Activated T-helper 1 cell treated with anti-CD3 and anti-CD28 coated beads, Interleukin-12 subunit alpha, Interleukin-12 subunit beta, Interleukin-2, Interleukin-4 antibody, amounts not matched to agents 30 ng/mL and 10 ng/mL and 1 ng/mL, durations not matched to agents 14 hours and 24 hours and 36 hours (primary cell): ENCODE measurements around the gene IL6R. TPM values are rescaled to one million over a fixed set of nuclear protein-coding genes. Genes with fewer than 3 reads are reported as not detected.

Experiments used
- DNase-seq: peaks from one replicate; pipeline ENCODE4 v3.0.0; 2021; ENCODE audit warnings: low spot score
- H3K27ac Mint-ChIP-seq: one replicate; pipeline ENCODE4 v1.8.0; 2021; ENCODE audit warnings: mild to moderate bottlenecking, mixed read lengths
- H3K27me3 Mint-ChIP-seq: one replicate; pipeline ENCODE4 v1.8.0; 2022; ENCODE audit warnings: mild to moderate bottlenecking, moderate library complexity, mixed read lengths; ENCODE audit not compliant: insufficient read depth
- H3K36me3 Mint-ChIP-seq: one replicate; pipeline ENCODE4 v1.8.0; 2021; ENCODE audit warnings: low read depth, mixed read lengths
- H3K4me1 Mint-ChIP-seq: one replicate; pipeline ENCODE4 v1.8.0; 2021; ENCODE audit warnings: low read depth, mixed read lengths
- H3K4me3 Mint-ChIP-seq: one replicate; pipeline ENCODE4 v1.8.0; 2021; ENCODE audit warnings: mild to moderate bottlenecking, moderate library complexity, mixed read lengths
- H3K9me3 Mint-ChIP-seq: one replicate; pipeline ENCODE4 v1.8.0; 2021; ENCODE audit warnings: mixed read lengths
- intact Hi-C: fragments of 100-400 bp; cut with micrococcal nuclease; formaldehyde crosslinking; loops from one replicate; pipeline ENCODE4 v1.15.1; 2024
- total RNA-seq: library from RNA; stranded (reverse); gene quantifications from 2 replicates; pipeline ENCODE4 v1.2.3, GENCODE V29; 2022

Gene IL6R
- total RNA-seq, 1 donor from 2014 or later = 5.0 TPM

DNA sequence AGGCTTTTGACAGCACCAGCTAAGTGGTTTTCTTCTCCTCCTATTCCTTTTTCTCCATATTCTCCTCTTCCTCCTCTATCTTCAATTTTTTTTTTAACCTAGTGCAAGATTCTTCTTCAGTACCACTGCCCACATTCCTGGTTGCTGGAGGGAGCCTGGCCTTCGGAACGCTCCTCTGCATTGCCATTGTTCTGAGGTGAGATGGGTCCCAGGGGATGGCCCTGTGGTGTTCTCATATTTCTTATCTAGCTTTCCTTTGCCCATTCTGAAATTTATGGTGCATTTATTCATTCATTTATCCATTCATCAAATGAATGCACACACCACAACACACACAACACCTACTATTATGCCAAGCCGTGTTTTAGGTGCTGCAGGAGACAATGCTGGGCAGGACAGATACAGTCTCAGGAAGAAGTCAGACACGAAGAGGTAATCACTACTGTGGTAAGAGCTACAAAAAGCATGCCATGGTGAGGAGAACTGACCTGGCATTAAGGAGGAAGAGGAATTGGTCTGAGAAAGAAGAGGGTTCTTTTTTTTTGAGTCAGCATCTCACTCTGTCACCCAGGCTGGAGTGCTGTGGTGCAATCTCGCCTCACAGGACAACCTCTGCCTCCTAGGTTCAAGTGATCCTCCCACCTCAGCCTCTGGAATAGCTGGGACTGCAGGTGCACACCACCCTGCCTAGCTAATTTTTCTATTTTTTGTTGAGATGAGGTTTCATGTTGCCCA, 49.4 kb downstream of the IL6R start:
- H3K4me3 Mint-ChIP-seq = no peak overlapping the region
- no peak for DNase-seq
- H3K9me3 Mint-ChIP-seq = no peaks in the 10 kb centered on the region
- H3K36me3 Mint-ChIP-seq = peaks cover 29% of the 10 kb centered on the region
- no peak overlapping the region for H3K27ac Mint-ChIP-seq
- peaks cover 25% of the 10 kb centered on the region for H3K4me1 Mint-ChIP-seq
- peaks cover 28% of the 10 kb centered on the region for H3K27me3 Mint-ChIP-seq
- intact Hi-C loops = loop anchor here (2.0 kb wide), 1 partner anchor 16 kb away; no protein-coding TSS in a partner anchor

DNA sequence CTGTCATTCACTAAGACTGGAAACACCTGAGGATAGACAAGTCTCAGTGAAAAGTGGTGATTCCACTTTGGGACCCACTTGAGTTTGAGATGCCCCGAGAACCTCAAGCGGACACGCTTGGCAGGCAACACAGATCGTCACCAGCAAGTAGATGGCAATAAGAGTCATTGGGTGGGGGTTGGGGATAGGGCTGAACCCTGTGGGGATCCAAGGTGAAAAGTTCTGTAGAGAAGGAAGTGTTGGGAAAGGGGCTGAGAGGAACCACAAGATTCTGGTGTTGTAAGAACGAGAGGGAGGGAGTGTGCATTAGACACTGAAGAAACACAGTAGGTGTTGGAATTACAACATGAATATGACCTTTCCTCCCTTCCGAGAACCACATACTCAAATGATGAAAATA, 51.5 kb downstream of the IL6R start:
- intact Hi-C loops = no loop called here
- Mint-ChIP-seq H3K4me1 (peaks cover 33% of the 10 kb centered on the region), H3K9me3 (no peaks in the 10 kb centered on the region), H3K36me3 (peaks cover 23% of the 10 kb centered on the region), H3K27ac (no peak overlapping the region), H3K4me3 (no peak overlapping the region), H3K27me3 (peaks cover 16% of the 10 kb centered on the region)
- no peak for DNase-seq

- Mint-ChIP-seq H3K36me3 (peaks cover 16% of the 10 kb centered on the region), H3K27me3 (peaks cover 5% of the 10 kb centered on the region), H3K4me1 (peaks cover 38% of the 10 kb centered on the region), H3K4me3 (no peak overlapping the region), H3K9me3 (no peaks in the 10 kb centered on the region), H3K27ac (no peak overlapping the region)
- no peak for DNase-seq
- intact Hi-C loops = no loop called here
Observed at GRCh38 chr1:154459080-154459479, 53.9 kb downstream of the IL6R start.

GRCh38 chr1:154460695-154461260, 55.6 kb downstream of the IL6R start:
- no peaks in the 10 kb centered on the region for H3K9me3 Mint-ChIP-seq
- intact Hi-C loops = loop anchor here (10.0 kb wide), 1 partner anchor 276 kb away; no protein-coding TSS in a partner anchor
- H3K36me3 Mint-ChIP-seq = peaks cover 8% of the 10 kb centered on the region
- H3K27ac Mint-ChIP-seq = no peak overlapping the region
- no peak overlapping the region for H3K4me3 Mint-ChIP-seq
- peaks cover 5% of the 10 kb centered on the region for H3K27me3 Mint-ChIP-seq
- H3K4me1 Mint-ChIP-seq = peaks cover 41% of the 10 kb centered on the region
- no peak for DNase-seq

DNA sequence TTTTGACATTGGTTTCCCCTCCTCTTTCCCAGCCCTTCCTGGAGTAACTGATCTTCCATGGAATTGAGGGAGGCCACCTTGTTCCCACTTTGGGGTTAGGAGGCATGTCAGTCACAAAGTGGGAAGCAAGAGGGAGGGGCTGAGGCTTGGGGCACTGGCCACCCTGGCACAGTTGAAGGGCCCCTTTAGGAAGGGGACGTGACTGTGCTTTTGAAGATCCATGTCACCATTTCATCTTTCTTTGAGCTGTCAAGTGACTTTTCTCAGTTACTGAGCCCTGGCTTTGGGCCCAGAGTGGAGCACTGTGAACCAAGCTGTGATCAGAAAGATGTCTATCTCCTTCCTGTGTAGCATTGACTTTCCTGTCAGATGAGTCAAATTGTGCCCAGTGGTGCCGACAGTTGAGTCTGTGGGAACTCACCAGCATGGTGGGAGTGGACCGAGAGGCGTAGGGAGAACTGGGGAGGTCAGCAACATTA, 58.4 kb downstream of the IL6R start:
- Mint-ChIP-seq H3K4me3 (peak overlapping the region; percentile 58), H3K27me3 (peaks cover 3% of the 10 kb centered on the region), H3K9me3 (no peaks in the 10 kb centered on the region), H3K27ac (peak overlapping the region; percentile 81), H3K4me1 (peaks cover 65% of the 10 kb centered on the region), H3K36me3 (peaks cover 7% of the 10 kb centered on the region)
- intact Hi-C loops = loop anchor here (1.0 to 10.0 kb wide), 4 partner anchors 24 to 279 kb away; no protein-coding TSS in a partner anchor
- DNase-seq = peak; percentile 67

DNA sequence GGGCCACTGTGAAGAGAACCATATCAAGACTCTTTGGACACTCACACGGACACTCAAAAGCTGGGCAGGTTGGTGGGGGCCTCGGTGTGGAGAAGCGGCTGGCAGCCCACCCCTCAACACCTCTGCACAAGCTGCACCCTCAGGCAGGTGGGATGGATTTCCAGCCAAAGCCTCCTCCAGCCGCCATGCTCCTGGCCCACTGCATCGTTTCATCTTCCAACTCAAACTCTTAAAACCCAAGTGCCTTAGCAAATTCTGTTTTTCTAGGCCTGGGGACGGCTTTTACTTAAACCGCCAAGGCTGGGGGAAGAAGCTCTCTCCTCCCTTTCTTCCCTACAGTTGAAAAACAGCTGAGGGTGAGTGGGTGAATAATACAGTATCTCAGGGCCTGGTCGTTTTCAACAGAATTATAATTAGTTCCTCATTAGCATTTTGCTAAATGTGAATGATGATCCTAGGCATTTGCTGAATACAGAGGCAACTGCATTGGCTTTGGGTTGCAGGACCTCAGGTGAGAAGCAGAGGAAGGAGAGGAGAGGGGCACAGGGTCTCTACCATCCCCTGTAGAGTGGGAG, 60.6 kb downstream of the IL6R start:
- intact Hi-C loops = loop anchor here (10.0 kb wide), 1 partner anchor 281 kb away; no protein-coding TSS in a partner anchor
- Mint-ChIP-seq H3K4me3 (peak overlapping the region; percentile 1), H3K27me3 (no peaks in the 10 kb centered on the region), H3K27ac (no peak overlapping the region), H3K4me1 (peaks cover 60% of the 10 kb centered on the region), H3K9me3 (no peaks in the 10 kb centered on the region), H3K36me3 (peaks cover 7% of the 10 kb centered on the region)
- DNase-seq = no peak

DNA sequence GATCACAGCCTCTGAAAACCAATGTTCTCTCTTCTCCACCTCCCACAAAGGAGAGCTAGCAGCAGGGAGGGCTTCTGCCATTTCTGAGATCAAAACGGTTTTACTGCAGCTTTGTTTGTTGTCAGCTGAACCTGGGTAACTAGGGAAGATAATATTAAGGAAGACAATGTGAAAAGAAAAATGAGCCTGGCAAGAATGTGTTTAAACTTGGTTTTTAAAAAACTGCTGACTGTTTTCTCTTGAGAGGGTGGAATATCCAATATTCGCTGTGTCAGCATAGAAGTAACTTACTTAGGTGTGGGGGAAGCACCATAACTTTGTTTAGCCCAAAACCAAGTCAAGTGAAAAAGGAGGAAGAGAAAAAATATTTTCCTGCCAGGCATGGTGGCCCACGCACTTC, 61.1 kb downstream of the IL6R start:
- H3K36me3 Mint-ChIP-seq = peaks cover 7% of the 10 kb centered on the region
- no peaks in the 10 kb centered on the region for H3K9me3 Mint-ChIP-seq
- H3K27me3 Mint-ChIP-seq = no peaks in the 10 kb centered on the region
- intact Hi-C loops = loop anchor here (10.0 kb wide), 1 partner anchor 281 kb away; no protein-coding TSS in a partner anchor
- no peak overlapping the region for H3K27ac Mint-ChIP-seq
- no peak for DNase-seq
- H3K4me3 Mint-ChIP-seq = peak overlapping the region; percentile 1
- peaks cover 57% of the 10 kb centered on the region for H3K4me1 Mint-ChIP-seq

- Mint-ChIP-seq H3K27me3 (no peaks in the 10 kb centered on the region), H3K4me3 (no peak overlapping the region), H3K9me3 (no peaks in the 10 kb centered on the region), H3K27ac (no peak overlapping the region), H3K4me1 (peaks cover 54% of the 10 kb centered on the region), H3K36me3 (peaks cover 7% of the 10 kb centered on the region)
- no peak for DNase-seq
- intact Hi-C loops = loop anchor here (10.0 kb wide), 1 partner anchor 282 kb away; no protein-coding TSS in a partner anchor
Observed at GRCh38 chr1:154466921-154467417, 61.8 kb downstream of the IL6R start.

- Mint-ChIP-seq H3K9me3 (no peaks in the 10 kb centered on the region), H3K4me1 (peaks cover 50% of the 10 kb centered on the region), H3K27ac (no peak overlapping the region), H3K4me3 (no peak overlapping the region), H3K27me3 (no peaks in the 10 kb centered on the region), H3K36me3 (peaks cover 7% of the 10 kb centered on the region)
- no peak for DNase-seq
- intact Hi-C loops = loop anchor here (10.0 kb wide), 1 partner anchor 283 kb away; no protein-coding TSS in a partner anchor
Observed at GRCh38 chr1:154467434-154468102, 62.4 kb downstream of the IL6R start.

- no peak overlapping the region for H3K4me3 Mint-ChIP-seq
- peaks cover 7% of the 10 kb centered on the region for H3K36me3 Mint-ChIP-seq
- no peaks in the 10 kb centered on the region for H3K9me3 Mint-ChIP-seq
- DNase-seq = no peak
- no peaks in the 10 kb centered on the region for H3K27me3 Mint-ChIP-seq
- no peak overlapping the region for H3K27ac Mint-ChIP-seq
- H3K4me1 Mint-ChIP-seq = peaks cover 42% of the 10 kb centered on the region
- intact Hi-C loops = loop anchor here (10.0 kb wide), 1 partner anchor 284 kb away; no protein-coding TSS in a partner anchor
Observed at GRCh38 chr1:154468535-154469250, 63.5 kb downstream of the IL6R start.

DNA sequence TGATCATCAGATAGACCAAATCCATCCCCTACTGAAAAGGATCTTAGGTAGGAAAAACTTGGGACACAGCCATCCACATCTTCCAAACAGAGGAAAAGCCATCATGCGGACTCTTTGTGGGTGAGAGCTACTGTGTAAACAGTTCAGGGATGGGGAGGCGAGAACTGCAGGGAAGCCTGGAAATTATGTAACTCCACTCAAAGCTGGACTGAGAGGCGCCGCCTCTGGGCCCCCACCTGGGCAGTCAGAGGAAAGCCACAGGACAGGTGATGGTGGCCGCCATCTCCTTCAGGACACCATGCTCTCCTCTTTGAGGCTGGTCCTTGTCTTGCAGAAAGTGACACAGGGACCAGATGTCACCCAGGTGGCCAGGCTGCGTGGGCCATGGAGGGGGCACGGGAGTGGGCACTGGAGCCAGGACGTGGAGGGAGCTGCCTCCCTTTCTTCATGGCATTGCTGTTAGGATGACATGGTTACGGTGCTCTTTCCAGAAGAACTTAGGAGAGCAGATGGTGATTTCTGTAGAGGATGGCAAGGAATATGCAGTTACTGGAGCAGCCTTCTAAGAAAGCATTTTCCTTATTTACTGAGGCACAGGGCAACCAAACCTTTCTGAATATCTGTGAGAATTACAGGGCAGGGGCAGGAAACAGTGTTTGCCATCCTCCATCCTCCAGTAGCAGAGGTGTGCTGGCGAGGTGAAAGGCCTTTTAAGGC, 64.9 kb downstream of the IL6R start:
- intact Hi-C loops = loop anchor here (10.0 kb wide), 1 partner anchor 285 kb away; no protein-coding TSS in a partner anchor
- DNase-seq = no peak
- no peaks in the 10 kb centered on the region for H3K9me3 Mint-ChIP-seq
- H3K27me3 Mint-ChIP-seq = no peaks in the 10 kb centered on the region
- H3K4me3 Mint-ChIP-seq = no peak overlapping the region
- peaks cover 6% of the 10 kb centered on the region for H3K36me3 Mint-ChIP-seq
- H3K27ac Mint-ChIP-seq = no peak overlapping the region
- H3K4me1 Mint-ChIP-seq = peaks cover 32% of the 10 kb centered on the region
